Measurements from ENCODE around the gene AHCYL2. TPM values are rescaled to one million over a fixed set of nuclear protein-coding genes. Genes with fewer than 3 reads are reported as not detected.
"Not testable (repeated sequence)": the region's sequence is repeated elsewhere in the genome, so short reads cannot be mapped to it uniquely, and the experiment has no call there.

Gene AHCYL2
- total RNA-seq, 1 donor from 2014 or later: 26.0 TPM

DNA sequence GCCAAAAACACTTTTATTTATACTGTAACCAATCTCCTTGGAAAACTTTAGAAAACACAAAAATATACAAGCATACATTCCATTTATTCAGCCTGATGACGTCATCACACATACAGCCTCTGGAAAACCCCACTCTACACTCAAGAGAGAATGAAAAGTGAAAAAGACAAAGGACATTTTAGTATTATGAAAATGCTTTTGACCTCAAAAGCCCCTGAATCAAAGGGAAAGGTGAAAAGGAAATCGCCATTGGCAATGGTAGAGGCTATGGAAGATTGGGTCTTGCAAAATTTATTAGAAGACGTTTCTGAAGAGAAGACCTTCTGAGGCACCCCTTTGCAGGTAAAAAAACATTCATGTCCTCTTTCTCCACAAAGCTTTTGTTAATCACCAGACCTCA, 126.5 kb downstream of the AHCYL2 start:
- Mint-ChIP-seq H3K4me3 (ENCODE audit: low read depth) (no peak overlapping the region), H3K4me1 (ENCODE audit: low read depth) (peaks cover 5% of the 10 kb centered on the region), H3K27me3 (no peaks in the 10 kb centered on the region), H3K9me3 (ENCODE audit: low read depth) (no peaks in the 10 kb centered on the region), H3K36me3 (ENCODE audit: insufficient read depth) (no peaks in the 10 kb centered on the region), H3K27ac (no peak overlapping the region)
- TF ChIP-seq, protein P1, sequence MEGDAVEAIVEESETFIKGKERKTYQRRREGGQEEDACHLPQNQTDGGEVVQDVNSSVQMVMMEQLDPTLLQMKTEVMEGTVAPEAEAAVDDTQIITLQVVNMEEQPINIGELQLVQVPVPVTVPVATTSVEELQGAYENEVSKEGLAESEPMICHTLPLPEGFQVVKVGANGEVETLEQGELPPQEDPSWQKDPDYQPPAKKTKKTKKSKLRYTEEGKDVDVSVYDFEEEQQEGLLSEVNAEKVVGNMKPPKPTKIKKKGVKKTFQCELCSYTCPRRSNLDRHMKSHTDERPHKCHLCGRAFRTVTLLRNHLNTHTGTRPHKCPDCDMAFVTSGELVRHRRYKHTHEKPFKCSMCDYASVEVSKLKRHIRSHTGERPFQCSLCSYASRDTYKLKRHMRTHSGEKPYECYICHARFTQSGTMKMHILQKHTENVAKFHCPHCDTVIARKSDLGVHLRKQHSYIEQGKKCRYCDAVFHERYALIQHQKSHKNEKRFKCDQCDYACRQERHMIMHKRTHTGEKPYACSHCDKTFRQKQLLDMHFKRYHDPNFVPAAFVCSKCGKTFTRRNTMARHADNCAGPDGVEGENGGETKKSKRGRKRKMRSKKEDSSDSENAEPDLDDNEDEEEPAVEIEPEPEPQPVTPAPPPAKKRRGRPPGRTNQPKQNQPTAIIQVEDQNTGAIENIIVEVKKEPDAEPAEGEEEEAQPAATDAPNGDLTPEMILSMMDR (IDR thresholded peaks at IDR 0.05; ENCODE audit: unreplicated experiment): no peak
- no peak for DNase-seq (ENCODE audit: low spot score, unreplicated experiment)

DNA sequence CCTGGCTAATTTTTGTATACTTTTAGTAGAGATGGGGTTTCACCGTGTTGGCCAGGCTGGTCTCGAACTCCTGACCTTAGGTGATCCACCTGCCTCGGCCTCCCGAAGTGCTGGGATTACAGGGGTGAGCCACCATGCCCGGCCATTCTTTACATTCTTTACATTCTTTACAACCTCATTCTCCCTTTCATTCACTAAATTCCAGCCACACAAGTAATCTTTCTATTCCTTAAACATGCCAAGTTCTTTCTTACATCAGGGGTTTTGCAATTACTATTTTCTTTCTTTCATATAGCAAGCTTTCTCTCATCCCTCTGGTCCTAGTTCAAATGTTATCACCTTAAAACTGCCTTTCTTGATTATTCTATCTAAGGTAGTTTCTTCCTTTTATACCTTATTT, 128.3 kb downstream of the AHCYL2 start:
- not testable (repeated sequence) for H3K27ac Mint-ChIP-seq; H3K36me3 Mint-ChIP-seq (ENCODE audit: insufficient read depth); H3K4me1 Mint-ChIP-seq (ENCODE audit: low read depth)

DNA sequence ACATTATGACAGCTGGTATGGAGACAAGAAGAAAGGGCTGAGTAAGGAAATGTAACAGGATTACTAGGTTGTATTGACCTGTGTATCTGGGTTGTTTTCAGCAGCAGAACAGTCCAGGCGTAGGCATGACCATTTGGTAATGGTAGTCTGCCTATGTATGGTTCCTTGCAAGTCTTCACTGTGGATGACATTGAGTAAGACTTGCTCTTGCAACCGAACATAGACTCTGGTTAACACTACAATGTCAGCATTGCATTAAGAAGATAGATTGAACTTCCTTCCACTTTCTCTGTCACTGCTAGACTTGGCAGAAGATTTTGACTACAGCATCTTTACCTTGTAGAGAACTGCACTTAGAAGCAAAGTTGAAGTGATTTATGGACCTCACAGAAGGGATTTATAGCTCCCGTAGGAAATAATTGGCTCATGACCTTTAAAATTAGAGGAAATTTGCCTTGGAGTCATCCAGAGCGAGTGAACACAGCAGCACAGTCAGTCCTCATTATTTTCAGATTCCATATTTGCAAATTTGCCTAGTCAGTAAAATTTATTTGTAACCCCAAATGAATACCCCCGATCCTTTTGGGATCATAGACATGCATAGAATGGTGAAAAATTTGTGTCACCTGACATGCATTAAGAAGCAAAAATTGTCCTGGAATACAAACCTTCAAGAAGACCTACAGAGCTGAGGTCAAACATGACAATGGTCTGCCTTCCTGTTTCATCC, 129.8 kb downstream of the AHCYL2 start:
- Mint-ChIP-seq H3K36me3 (ENCODE audit: insufficient read depth) (no peaks in the 10 kb centered on the region), H3K27ac (no peak overlapping the region), H3K27me3 (no peaks in the 10 kb centered on the region), H3K4me1 (ENCODE audit: low read depth) (peaks cover 2% of the 10 kb centered on the region), H3K9me3 (ENCODE audit: low read depth) (no peaks in the 10 kb centered on the region), H3K4me3 (ENCODE audit: low read depth) (no peak overlapping the region)
- DNase-seq (ENCODE audit: low spot score, unreplicated experiment): no peak
- TF ChIP-seq, protein P1 (IDR thresholded peaks at IDR 0.05; ENCODE audit: unreplicated experiment): no peak

More for the DNA sequence above, 128.3 kb downstream of the AHCYL2 start:
- H3K4me3 Mint-ChIP-seq (ENCODE audit: low read depth); H3K27me3 Mint-ChIP-seq; DNase-seq (ENCODE audit: low spot score, unreplicated experiment); H3K9me3 Mint-ChIP-seq (ENCODE audit: low read depth): not testable (repeated sequence)

DNA sequence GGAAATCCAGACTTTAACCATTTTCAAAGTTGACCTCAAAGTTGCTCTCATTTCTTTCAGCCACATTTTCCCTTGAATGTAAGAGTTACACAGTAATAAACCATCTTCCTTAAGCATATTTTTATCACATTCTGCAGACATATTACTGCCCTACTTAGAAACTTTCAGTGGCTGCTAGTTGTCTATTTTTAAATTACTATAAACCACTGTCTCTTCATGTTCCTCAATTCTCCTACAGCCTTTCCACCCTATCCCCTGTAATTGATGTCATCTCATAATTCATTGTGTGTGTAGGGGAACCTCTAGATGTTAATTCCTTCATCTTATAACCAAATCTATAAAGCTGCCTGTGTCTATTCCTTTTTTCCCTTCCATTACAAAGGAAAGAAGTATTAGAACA, 131.3 kb downstream of the AHCYL2 start:
- Mint-ChIP-seq H3K27me3 (no peaks in the 10 kb centered on the region), H3K9me3 (ENCODE audit: low read depth) (no peaks in the 10 kb centered on the region), H3K36me3 (ENCODE audit: insufficient read depth) (no peaks in the 10 kb centered on the region), H3K4me1 (ENCODE audit: low read depth) (peaks cover 2% of the 10 kb centered on the region), H3K4me3 (ENCODE audit: low read depth) (no peak overlapping the region), H3K27ac (no peak overlapping the region)
- DNase-seq (ENCODE audit: low spot score, unreplicated experiment): no peak
- TF ChIP-seq, protein P1 (IDR thresholded peaks at IDR 0.05; ENCODE audit: unreplicated experiment): no peak

DNA sequence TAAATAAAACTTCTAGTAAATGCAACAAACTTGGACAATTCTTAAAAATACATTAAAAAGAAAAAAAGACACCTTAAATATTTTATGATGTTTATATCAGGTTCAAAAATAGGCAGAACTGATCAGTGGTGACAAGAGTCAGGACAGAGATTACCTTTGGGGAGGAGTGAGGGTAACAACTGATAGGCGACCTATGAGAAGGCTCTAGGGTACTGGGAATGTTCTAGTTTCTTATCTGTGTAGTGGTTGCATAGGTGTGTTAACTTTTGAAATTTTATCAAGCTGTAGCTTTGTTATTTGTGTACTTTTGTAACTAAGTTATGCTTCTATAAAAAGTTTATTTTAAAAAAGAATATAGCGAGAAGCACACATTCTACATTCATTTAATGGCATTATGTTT, 134.3 kb downstream of the AHCYL2 start:
- Mint-ChIP-seq H3K27ac (no peak overlapping the region), H3K4me1 (ENCODE audit: low read depth) (no peaks in the 10 kb centered on the region), H3K36me3 (ENCODE audit: insufficient read depth) (no peaks in the 10 kb centered on the region), H3K4me3 (ENCODE audit: low read depth) (no peak overlapping the region), H3K27me3 (no peaks in the 10 kb centered on the region), H3K9me3 (ENCODE audit: low read depth) (no peaks in the 10 kb centered on the region)
- DNase-seq (ENCODE audit: low spot score, unreplicated experiment): no peak
- TF ChIP-seq, protein P1 (IDR thresholded peaks at IDR 0.05; ENCODE audit: unreplicated experiment): no peak

DNA sequence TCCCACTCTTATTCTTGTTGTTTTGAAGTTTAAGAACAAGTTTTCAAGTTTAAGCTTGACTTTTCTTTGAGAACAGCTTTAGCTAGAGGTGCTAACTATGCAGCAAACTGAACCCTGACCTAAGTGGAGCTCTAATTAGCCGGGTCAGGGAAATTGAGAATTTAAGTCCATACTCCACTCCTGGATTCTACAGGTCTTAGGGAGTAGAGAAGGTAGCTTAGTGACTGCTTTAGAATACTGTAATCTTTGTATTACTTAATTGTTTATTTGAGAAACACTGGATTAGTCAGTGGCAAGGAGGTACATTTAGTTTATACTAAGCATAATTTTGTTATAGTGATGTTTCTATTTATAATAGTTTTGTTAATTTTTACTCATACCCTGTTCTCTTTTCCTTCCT, 134.8 kb downstream of the AHCYL2 start:
- Mint-ChIP-seq H3K4me1 (ENCODE audit: low read depth) (no peaks in the 10 kb centered on the region), H3K4me3 (ENCODE audit: low read depth) (no peak overlapping the region), H3K9me3 (ENCODE audit: low read depth) (no peaks in the 10 kb centered on the region), H3K27me3 (no peaks in the 10 kb centered on the region), H3K36me3 (ENCODE audit: insufficient read depth) (no peaks in the 10 kb centered on the region), H3K27ac (no peak overlapping the region)
- TF ChIP-seq, protein P1 (IDR thresholded peaks at IDR 0.05; ENCODE audit: unreplicated experiment): no peak
- no peak for DNase-seq (ENCODE audit: low spot score, unreplicated experiment)
